Measurements from ENCODE around the gene LCN12.

LCN12 gene

DNA sequence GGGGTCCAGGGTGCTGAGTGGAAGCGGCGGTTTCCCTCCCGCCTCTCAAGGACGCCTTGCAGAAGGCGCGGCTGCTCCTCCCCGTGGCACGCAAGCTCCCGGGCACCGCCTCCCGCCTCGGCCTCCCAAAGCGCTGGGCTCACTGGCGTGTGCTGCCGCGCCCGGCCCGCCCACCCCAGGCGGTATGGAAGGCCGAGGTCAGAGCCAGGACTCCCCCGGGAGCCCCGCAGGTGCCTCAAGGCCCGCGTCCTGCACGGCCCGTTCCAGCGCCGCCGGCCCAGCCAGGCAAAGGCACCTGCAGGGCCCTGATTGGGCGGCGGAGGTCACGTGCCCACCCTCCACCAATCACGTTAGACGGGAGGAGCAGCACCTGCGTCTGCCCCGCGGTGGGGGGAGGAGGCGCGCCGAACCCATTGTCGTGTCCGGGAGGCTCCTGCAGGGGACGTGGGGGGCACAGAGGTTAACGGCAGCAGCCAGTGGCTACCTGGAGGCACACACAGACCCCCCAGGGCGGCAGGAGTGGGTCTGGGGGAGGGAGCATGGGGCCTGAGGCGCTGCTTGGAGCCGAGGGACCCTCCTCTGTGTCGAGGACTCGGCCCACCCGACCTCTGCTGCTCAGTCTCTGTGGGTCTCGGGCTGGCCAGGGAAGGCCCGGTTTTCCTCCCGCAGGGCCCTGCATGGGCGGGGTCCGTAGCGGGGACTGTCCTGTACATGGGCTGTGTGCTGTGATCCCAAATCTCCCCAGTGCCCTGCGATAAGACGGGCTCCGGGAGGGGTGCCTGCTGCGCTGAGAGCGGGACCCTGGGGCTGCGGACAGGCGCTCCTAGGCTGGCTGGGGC lies 2.0 kb upstream of the LCN12 start:
- no peaks in the 10 kb centered on the region for H3K9me3 Mint-ChIP-seq
- TF ChIP-seq, protein P1, sequence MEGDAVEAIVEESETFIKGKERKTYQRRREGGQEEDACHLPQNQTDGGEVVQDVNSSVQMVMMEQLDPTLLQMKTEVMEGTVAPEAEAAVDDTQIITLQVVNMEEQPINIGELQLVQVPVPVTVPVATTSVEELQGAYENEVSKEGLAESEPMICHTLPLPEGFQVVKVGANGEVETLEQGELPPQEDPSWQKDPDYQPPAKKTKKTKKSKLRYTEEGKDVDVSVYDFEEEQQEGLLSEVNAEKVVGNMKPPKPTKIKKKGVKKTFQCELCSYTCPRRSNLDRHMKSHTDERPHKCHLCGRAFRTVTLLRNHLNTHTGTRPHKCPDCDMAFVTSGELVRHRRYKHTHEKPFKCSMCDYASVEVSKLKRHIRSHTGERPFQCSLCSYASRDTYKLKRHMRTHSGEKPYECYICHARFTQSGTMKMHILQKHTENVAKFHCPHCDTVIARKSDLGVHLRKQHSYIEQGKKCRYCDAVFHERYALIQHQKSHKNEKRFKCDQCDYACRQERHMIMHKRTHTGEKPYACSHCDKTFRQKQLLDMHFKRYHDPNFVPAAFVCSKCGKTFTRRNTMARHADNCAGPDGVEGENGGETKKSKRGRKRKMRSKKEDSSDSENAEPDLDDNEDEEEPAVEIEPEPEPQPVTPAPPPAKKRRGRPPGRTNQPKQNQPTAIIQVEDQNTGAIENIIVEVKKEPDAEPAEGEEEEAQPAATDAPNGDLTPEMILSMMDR (IDR thresholded peaks at IDR 0.05; ENCODE audit: unreplicated experiment in 3 of 3): peak in 2 of 3 experiments; percentile 14 to 25
- no peaks in the 10 kb centered on the region for H3K36me3 Mint-ChIP-seq (ENCODE audit: low read depth)
- H3K27ac Mint-ChIP-seq: peak overlapping the region; percentile 64 to 94 (median 87)
- H3K4me3 Mint-ChIP-seq: peak overlapping the region; percentile 80 to 83 (median 81)
- peaks cover 4% of the 10 kb centered on the region for H3K27me3 Mint-ChIP-seq (ENCODE audit: low read depth)
- peaks cover 9% of the 10 kb centered on the region for H3K4me1 Mint-ChIP-seq

DNA sequence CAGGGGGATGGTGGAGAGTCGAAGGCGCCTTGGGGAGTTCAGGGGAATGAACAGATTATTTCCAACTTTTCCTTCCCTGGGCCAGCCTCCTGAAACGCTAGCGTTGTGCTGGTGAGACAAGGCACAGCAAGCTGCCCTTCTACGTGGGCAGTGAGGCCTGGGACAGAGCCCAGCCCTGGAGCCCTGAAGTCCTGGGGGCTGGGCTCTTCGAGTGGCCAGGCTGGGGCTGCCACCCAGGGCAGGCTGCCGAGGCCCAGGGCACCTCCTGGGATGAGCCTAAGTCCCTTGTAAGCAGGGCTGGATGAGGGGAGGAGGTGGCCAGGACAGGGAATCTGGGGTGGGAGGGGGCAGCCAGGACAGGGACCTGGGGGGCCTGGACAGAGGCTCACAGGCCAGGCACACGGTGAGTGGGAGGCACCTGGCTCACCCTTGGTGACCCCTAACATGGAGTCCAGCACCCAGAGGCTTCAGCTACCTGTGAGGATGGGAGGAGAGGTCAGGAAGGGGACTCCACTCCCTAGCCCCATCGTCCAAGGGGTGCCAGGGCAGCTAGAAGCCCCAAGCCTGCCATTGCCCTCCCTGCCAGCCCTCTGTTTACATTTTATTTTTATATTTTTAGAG lies 1.3 kb upstream of the LCN12 start:
- no peaks in the 10 kb centered on the region for H3K36me3 Mint-ChIP-seq (ENCODE audit: low read depth)
- H3K27ac Mint-ChIP-seq: peak overlapping the region; percentile 64 to 94 (median 87)
- H3K4me1 Mint-ChIP-seq: peaks cover 9% of the 10 kb centered on the region
- no peaks in the 10 kb centered on the region for H3K9me3 Mint-ChIP-seq
- TF ChIP-seq, protein P1 (IDR thresholded peaks at IDR 0.05; ENCODE audit: unreplicated experiment in 3 of 3): no peak
- H3K27me3 Mint-ChIP-seq (ENCODE audit: low read depth): peaks cover 4% of the 10 kb centered on the region
- peak overlapping the region; percentile 80 to 81 (median 80) for H3K4me3 Mint-ChIP-seq

DNA sequence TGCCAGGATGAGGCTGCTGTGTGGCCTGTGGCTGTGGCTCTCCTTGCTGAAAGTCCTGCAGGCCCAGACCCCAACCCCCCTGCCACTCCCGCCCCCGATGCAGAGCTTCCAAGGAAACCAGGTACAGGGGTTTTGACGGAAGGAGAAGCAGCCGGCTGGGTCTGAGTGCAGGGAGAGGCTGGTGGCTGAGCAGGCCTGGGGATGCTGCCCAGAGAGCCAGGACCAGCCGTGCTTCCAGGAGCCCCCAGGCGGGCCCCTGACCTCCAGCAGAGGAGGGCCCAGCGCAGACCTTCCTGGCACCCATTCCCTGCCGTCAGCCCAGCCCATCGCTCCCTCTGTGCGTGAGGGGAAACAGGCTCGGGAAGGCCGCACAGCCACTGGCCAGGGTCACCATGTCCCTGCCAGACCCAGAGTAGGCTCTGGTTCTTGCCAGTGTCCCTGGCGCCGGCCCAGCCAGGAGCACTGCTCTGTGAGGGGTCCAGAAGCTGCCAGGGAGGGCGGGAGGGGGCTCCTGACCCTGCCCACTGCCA lies 313 bp downstream of the LCN12 start:
- TF ChIP-seq, protein P1 (IDR thresholded peaks at IDR 0.05; ENCODE audit: unreplicated experiment in 3 of 3): no peak
- Mint-ChIP-seq H3K27me3 (ENCODE audit: low read depth) (peaks cover 4% of the 10 kb centered on the region), H3K4me3 (no peak overlapping the region), H3K36me3 (ENCODE audit: low read depth) (no peaks in the 10 kb centered on the region), H3K4me1 (peaks cover 4% of the 10 kb centered on the region), H3K9me3 (no peaks in the 10 kb centered on the region), H3K27ac (no peak overlapping the region)

DNA sequence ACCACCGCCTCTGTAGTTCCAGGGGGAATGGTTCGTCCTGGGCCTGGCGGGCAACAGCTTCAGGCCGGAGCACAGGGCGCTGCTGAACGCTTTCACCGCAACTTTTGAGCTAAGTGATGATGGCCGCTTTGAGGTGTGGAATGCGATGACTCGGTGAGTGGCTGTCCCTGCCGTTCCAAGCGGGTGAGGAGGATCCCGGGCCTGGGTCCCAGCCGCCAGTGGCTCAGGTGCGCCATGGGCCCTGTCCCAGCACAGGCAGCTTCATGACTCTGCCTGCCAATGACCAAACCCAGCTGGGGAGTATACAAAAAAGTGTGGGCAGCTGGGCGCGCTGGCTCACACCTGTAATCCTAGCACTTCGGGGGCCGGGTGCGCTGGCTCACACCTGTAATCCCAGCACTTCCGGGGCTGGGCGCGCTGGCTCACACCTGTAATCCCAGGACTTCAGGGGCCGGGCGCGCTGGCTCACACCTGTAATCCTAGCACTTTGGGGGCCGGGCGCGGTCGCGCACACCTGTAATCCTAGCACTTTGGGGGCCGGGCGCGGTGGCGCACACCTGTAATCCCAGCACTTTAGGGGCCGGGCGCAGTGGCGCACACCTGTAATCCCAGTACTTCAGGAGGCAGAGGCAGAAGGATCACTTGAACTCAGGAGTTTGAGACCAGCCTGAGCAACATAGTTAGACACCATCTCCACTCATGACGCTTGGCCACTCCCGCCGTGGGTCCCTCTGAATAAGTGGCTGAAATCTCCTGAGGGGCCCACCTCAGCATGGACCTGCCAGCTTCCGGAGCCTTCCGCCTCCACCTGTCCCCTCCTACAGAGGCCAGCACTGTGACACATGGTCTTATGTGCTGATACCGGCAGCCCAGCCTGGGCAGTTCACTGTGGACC lies 1.1 kb downstream of the LCN12 start:
- TF ChIP-seq, protein P1 (IDR thresholded peaks at IDR 0.05; ENCODE audit: unreplicated experiment in 3 of 3): no peak
- Mint-ChIP-seq H3K4me3 (no peak overlapping the region), H3K27me3 (ENCODE audit: low read depth) (peaks cover 3% of the 10 kb centered on the region), H3K27ac (no peak overlapping the region), H3K36me3 (ENCODE audit: low read depth) (no peaks in the 10 kb centered on the region), H3K9me3 (no peaks in the 10 kb centered on the region), H3K4me1 (peaks cover 2% of the 10 kb centered on the region)

DNA sequence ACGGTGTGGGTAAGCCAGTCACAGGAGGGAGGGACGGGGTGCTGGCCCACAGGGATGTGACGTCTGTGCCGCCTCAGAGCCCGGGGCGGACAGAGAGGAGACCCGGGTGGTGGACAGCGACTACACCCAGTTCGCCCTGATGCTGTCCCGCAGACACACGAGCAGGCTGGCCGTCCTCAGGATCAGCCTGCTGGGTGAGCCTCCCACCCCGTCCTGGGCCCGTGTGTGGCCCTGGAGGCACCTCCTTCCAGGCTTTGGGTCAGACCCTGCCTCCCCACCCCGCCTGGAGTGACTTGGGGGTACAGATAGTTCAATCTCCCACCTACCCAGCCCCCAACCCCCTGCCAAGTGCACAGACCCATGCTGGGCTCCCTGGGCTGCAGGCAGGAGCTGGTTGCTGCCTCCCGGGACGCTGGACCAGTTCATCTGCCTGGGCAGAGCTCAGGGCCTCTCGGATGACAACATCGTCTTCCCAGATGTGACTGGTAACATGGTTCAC lies 1.7 kb downstream of the LCN12 start:
- no peaks in the 10 kb centered on the region for H3K4me1 Mint-ChIP-seq
- H3K4me3 Mint-ChIP-seq: no peak overlapping the region
- TF ChIP-seq, protein P1 (IDR thresholded peaks at IDR 0.05; ENCODE audit: unreplicated experiment in 3 of 3): no peak
- H3K36me3 Mint-ChIP-seq (ENCODE audit: low read depth): no peaks in the 10 kb centered on the region
- H3K27me3 Mint-ChIP-seq (ENCODE audit: low read depth): no peaks in the 10 kb centered on the region
- no peak overlapping the region for H3K27ac Mint-ChIP-seq
- H3K9me3 Mint-ChIP-seq: no peaks in the 10 kb centered on the region
